HEK293T (cell line): Measurements from ENCODE around the gene NFAM1.

Experiments used
- CTCF ChIA-PET: fragments of 350-600 bp; formaldehyde crosslinking; extraction: SDS; loops from one replicate; lab custom pipeline; 2021; ENCODE audit warnings: antibody characterized with exemption, inconsistent platforms; lab: Yijun Ruan, JAX
- POLR2A ChIA-PET: fragments of 350-600 bp; formaldehyde crosslinking; extraction: SDS; loops from one replicate; lab custom pipeline; 2020; ENCODE audit warnings: antibody characterized with exemption, inconsistent platforms; lab: Yijun Ruan, JAX
- DNase-seq: peaks from one replicate; pipeline ENCODE4 v3.0.0; 2012; ENCODE audit warnings: mixed read lengths; ENCODE audit errors: extremely low spot score
- ARNT ChIP-seq: fragments of 450-650 bp; IDR thresholded peaks from 2 replicates; pipeline ENCODE4 v1.6.1; 2017; ENCODE audit warnings: mild to moderate bottlenecking
- BHLHE40 ChIP-seq: fragments of 450-650 bp; IDR thresholded peaks from 2 replicates; pipeline ENCODE4 v1.6.1; 2016; ENCODE audit warnings: mild to moderate bottlenecking, moderate library complexity, borderline replicate concordance
- CTBP1 ChIP-seq: fragments of 450-650 bp; IDR thresholded peaks from 2 replicates; pipeline ENCODE4 v1.6.1; 2016; ENCODE audit warnings: borderline replicate concordance
- ELF4 ChIP-seq: fragments of 450-650 bp; IDR thresholded peaks from 2 replicates; pipeline ENCODE4 v1.6.1; 2017; ENCODE audit warnings: antibody characterized with exemption
- FOXA1 ChIP-seq: fragments of 450-650 bp; IDR thresholded peaks from 2 replicates; pipeline ENCODE4 v1.6.1; 2016; ENCODE audit warnings: mild to moderate bottlenecking
- FOXK2 ChIP-seq: fragments of 450-650 bp; IDR thresholded peaks from 2 replicates; pipeline ENCODE4 v1.6.1; 2016; ENCODE audit warnings: mild to moderate bottlenecking
- FOXM1 ChIP-seq: fragments of 450-650 bp; IDR thresholded peaks from 2 replicates; pipeline ENCODE4 v1.6.1; 2017; ENCODE audit warnings: mild to moderate bottlenecking, borderline replicate concordance
- HDGF ChIP-seq: fragments of 450-650 bp; IDR thresholded peaks from 2 replicates; pipeline ENCODE4 v1.6.1; 2017; ENCODE audit warnings: antibody characterized with exemption, borderline replicate concordance
- L3MBTL2 ChIP-seq: fragments of 450-650 bp; conservative IDR thresholded peaks from 2 replicates; pipeline ENCODE4 v1.6.1; 2016; ENCODE audit warnings: mild to moderate bottlenecking
- LEF1 ChIP-seq: fragments of 450-650 bp; IDR thresholded peaks from 2 replicates; pipeline ENCODE4 v1.6.1; 2017; ENCODE audit warnings: mild to moderate bottlenecking, borderline replicate concordance
- NFRKB ChIP-seq: fragments of 450-650 bp; IDR thresholded peaks from 2 replicates; pipeline ENCODE4 v1.6.1; 2016; ENCODE audit warnings: mild to moderate bottlenecking, moderate library complexity
- PKNOX1 ChIP-seq: fragments of 450-650 bp; IDR thresholded peaks from 2 replicates; pipeline ENCODE4 v1.6.1; 2016
- SP1 ChIP-seq: fragments of 450-650 bp; IDR thresholded peaks from 2 replicates; pipeline ENCODE4 v1.6.1; 2017
- SUZ12 ChIP-seq: fragments of 450-650 bp; IDR thresholded peaks from 2 replicates; pipeline ENCODE4 v1.6.1; 2016; ENCODE audit warnings: mild to moderate bottlenecking
- TARDBP ChIP-seq: fragments of 450-650 bp; IDR thresholded peaks from 2 replicates; pipeline ENCODE4 v1.6.1; 2016
- ZNF384 ChIP-seq: fragments of 450-650 bp; IDR thresholded peaks from 2 replicates; pipeline ENCODE4 v1.6.1; 2016

Gene NFAM1

GRCh38 chr22:42387631-42388030, 44.6 kb downstream of the NFAM1 start:
- no peak for DNase-seq
- no peak for TF ChIP-seq FOXM1
- TF ChIP-seq NFRKB, result no peak
- no peak for TF ChIP-seq SP1
- TF ChIP-seq BHLHE40, result no peak
- no peak for TF ChIP-seq L3MBTL2
- TF ChIP-seq LEF1, result no peak
- TF ChIP-seq FOXK2, result no peak
- TF ChIP-seq PKNOX1, result no peak
- no peak for TF ChIP-seq FOXA1
- no peak for TF ChIP-seq SUZ12
- TF ChIP-seq ELF4, result no peak
- TF ChIP-seq ARNT, result no peak
- TF ChIP-seq TARDBP, result no peak
- no peak for TF ChIP-seq HDGF
- ChIA-PET POLR2A (interaction anchor here (1.1 kb wide), 1 partner anchor 19 kb away, joined by 5 read pairs; no protein-coding TSS in a partner anchor), CTCF (no interaction called here)

GRCh38 chr22:42385696-42386095, 46.5 kb downstream of the NFAM1 start:
- POLR2A ChIA-PET, result interaction anchor here (1.0 kb wide), 1 partner anchor 17 kb away, joined by 3 read pairs; no protein-coding TSS in a partner anchor
- CTCF ChIA-PET, result no interaction called here
- no peak for TF ChIP-seq FOXA1
- no peak for TF ChIP-seq ELF4
- no peak for TF ChIP-seq ZNF384
- TF ChIP-seq ARNT, result no peak
- no peak for TF ChIP-seq FOXM1
- no peak for TF ChIP-seq SP1
- no peak for TF ChIP-seq L3MBTL2
- TF ChIP-seq TARDBP, result no peak
- no peak for TF ChIP-seq SUZ12
- no peak for TF ChIP-seq CTBP1
- no peak for TF ChIP-seq BHLHE40
- TF ChIP-seq HDGF, result no peak
- DNase-seq, result no peak

GRCh38 chr22:42384506-42384905, 47.7 kb downstream of the NFAM1 start:
- TF ChIP-seq FOXM1 (no peak), TARDBP (no peak), BHLHE40 (no peak), LEF1 (no peak), ZNF384 (no peak), ELF4 (no peak), SP1 (no peak), ARNT (no peak), NFRKB (no peak), PKNOX1 (no peak), L3MBTL2 (no peak), HDGF (no peak), FOXK2 (no peak), SUZ12 (no peak), FOXA1 (no peak), CTBP1 (no peak)
- POLR2A ChIA-PET, result interaction anchor here (1.2 kb wide), 1 partner anchor 15 kb away, joined by 3 read pairs; no protein-coding TSS in a partner anchor
- no peak for DNase-seq
- CTCF ChIA-PET, result interaction anchor here (0.6 kb wide), 1 partner anchor 14 kb away, joined by 5 read pairs; no protein-coding TSS in a partner anchor

- DNase-seq, result no peak
- POLR2A ChIA-PET, result interaction anchor here (1.2 kb wide), 1 partner anchor 15 kb away, joined by 3 read pairs; no protein-coding TSS in a partner anchor
- CTCF ChIA-PET, result no interaction called here
- no peak for TF ChIP-seq ELF4
- TF ChIP-seq ZNF384, result no peak
- TF ChIP-seq FOXK2, result no peak
- no peak for TF ChIP-seq CTBP1
- TF ChIP-seq SUZ12, result no peak
- no peak for TF ChIP-seq TARDBP
- no peak for TF ChIP-seq LEF1
- no peak for TF ChIP-seq PKNOX1
- TF ChIP-seq ARNT, result no peak
- TF ChIP-seq NFRKB, result no peak
- no peak for TF ChIP-seq L3MBTL2
- no peak for TF ChIP-seq BHLHE40
- TF ChIP-seq HDGF, result no peak
- TF ChIP-seq SP1, result no peak
- no peak for TF ChIP-seq FOXM1
- no peak for TF ChIP-seq FOXA1
Measured at GRCh38 chr22:42383851-42384417, 48.3 kb downstream of the NFAM1 start.

- no peak for TF ChIP-seq CTBP1
- no peak for TF ChIP-seq SP1
- no peak for DNase-seq
- ChIA-PET POLR2A (interaction anchor here (0.7 kb wide), 1 partner anchor 14 kb away, joined by 3 read pairs; no protein-coding TSS in a partner anchor), CTCF (no interaction called here)
Measured at GRCh38 chr22:42383287-42383686, 48.9 kb downstream of the NFAM1 start.
